Karpas-422 (cell line): ENCODE results near the gene IL17RD. TPM values are rescaled to one million over a fixed set of nuclear protein-coding genes. Genes with fewer than 3 reads are reported as not detected.

ENCODE experiments used
- DNase-seq: peaks from one replicate; pipeline ENCODE4 v3.0.0-alpha.2; 2015
- H2AFZ ChIP-seq: fragments of 200-600 bp; sonication (generic); 2 replicates; pipeline ENCODE4 v1.6.1; 2014; ENCODE audit warnings: antibody characterized with exemption, low read length, mixed read lengths
- H3K27ac ChIP-seq: fragments of 200-600 bp; sonication (generic); 2 replicates; pipeline ENCODE4 v1.5.1; 2014; ENCODE audit warnings: mild to moderate bottlenecking, low read length, moderate library complexity
- H3K27me3 ChIP-seq: fragments of 200-600 bp; sonication (generic); 2 replicates; pipeline ENCODE4 v1.6.1; 2014; ENCODE audit warnings: low read length, mixed read lengths
- H3K36me3 ChIP-seq: fragments of 200-600 bp; sonication (generic); 2 replicates; pipeline ENCODE4 v1.6.1; 2014; ENCODE audit warnings: low read length, mixed read lengths; ENCODE audit not compliant: insufficient read depth
- H3K4me1 ChIP-seq: fragments of 200-600 bp; sonication (generic); 2 replicates; pipeline ENCODE4 v1.6.1; 2014; ENCODE audit warnings: mild to moderate bottlenecking, low read length, mixed read lengths
- H3K4me2 ChIP-seq: fragments of 200-600 bp; sonication (generic); 2 replicates; pipeline ENCODE4 v1.6.1; 2014; ENCODE audit warnings: low read length, low read depth, mild to moderate bottlenecking; ENCODE audit not compliant: poor library complexity, severe bottlenecking
- H3K4me3 ChIP-seq: fragments of 200-600 bp; sonication (generic); 2 replicates; pipeline ENCODE4 v1.5.1; 2014; ENCODE audit warnings: mild to moderate bottlenecking, antibody characterized with exemption, low read length, mixed read lengths
- H3K79me2 ChIP-seq: fragments of 200-600 bp; sonication (generic); 2 replicates; pipeline ENCODE4 v1.6.1; 2014; ENCODE audit warnings: mild to moderate bottlenecking, low read length, mixed read lengths
- H3K9ac ChIP-seq: fragments of 200-600 bp; sonication (generic); 2 replicates; pipeline ENCODE4 v1.6.0; 2014; ENCODE audit warnings: low read length
- H3K9me2 ChIP-seq: fragments of 200-600 bp; sonication (generic), shearing (Covaris generic); replicated peaks from 2 replicates; pipeline ENCODE4 v1.6.0; 2014; ENCODE audit warnings: mild to moderate bottlenecking, low read length, moderate library complexity; ENCODE audit not compliant: insufficient read depth
- H3K9me3 ChIP-seq: fragments of 300-700, 200-600 bp; sonication (generic); 2 replicates; pipeline ENCODE4 v1.6.1; 2014; ENCODE audit warnings: low read length, mixed read lengths
- H4K20me1 ChIP-seq: fragments of 200-600 bp; sonication (generic); 2 replicates; pipeline ENCODE4 v1.6.1; 2014; ENCODE audit warnings: mild to moderate bottlenecking, antibody characterized with exemption, low read length, low read depth; ENCODE audit not compliant: insufficient read depth
- total RNA-seq: library from RNA; depleted of rRNA; stranded (reverse); fragments of >200 nt; shearing (Covaris generic); gene quantifications from 2 replicates; pipeline ENCODE4 v1.2.3, GENCODE V29; 2014; ENCODE audit warnings: low replicate concordance; rRNA removed

Gene IL17RD
- total RNA-seq, 1 experiment from 2014 or later, result 1.2 TPM

- Histone ChIP-seq H2AFZ (no peak overlapping the region), H3K79me2 (no peaks in the 10 kb centered on the region), H3K4me2 (no peak overlapping the region), H3K4me1 (peaks cover 38% of the 10 kb centered on the region), H3K36me3 (no peaks in the 10 kb centered on the region), H3K27ac (no peak overlapping the region), H4K20me1 (no peaks in the 10 kb centered on the region), H3K9me3 (no peaks in the 10 kb centered on the region), H3K4me3 (no peak overlapping the region), H3K27me3 (no peaks in the 10 kb centered on the region), H3K9ac (no peak overlapping the region), H3K9me2 (no peaks in the 10 kb centered on the region)
- no peak for DNase-seq
Measured at GRCh38 chr3:57041674-57042073, 123.5 kb downstream of the IL17RD start.

Other genes starting within 250 kb of the IL17RD start
- gene SPATA12, start 104.7 kb downstream of the IL17RD start, total RNA-seq, result 3.2 and 3.9 TPM in 2 replicates
- gene HESX1, start 34.6 kb upstream of the IL17RD start, total RNA-seq, result 1.0 and 3.4 TPM in 2 replicates
- 51.5 and 66.2 TPM in 2 replicates for gene APPL1, start 62.4 kb upstream of the IL17RD start, total RNA-seq
- gene ASB14, start 127.3 kb upstream of the IL17RD start, total RNA-seq, result 0.04 TPM in 1 of 2 replicates, not detected in the other